ENCODE results near the gene OTUD3.
"Not testable (repeated sequence)": the region's sequence is repeated elsewhere in the genome, so short reads cannot be mapped to it uniquely, and the experiment has no call there.

- not testable (repeated sequence) for TF ChIP-seq CTCF (IDR thresholded peaks at IDR 0.05; ENCODE audit: poor library complexity); EZH2 (IDR thresholded peaks at IDR 0.05; ENCODE audit: borderline replicate concordance); EZH2phosphoT487 (IDR thresholded peaks at IDR 0.05; ENCODE audit: low read depth, severe bottlenecking, unreplicated experiment)
These were observed 1.4 kb upstream of the OTUD3 start for GRCh38 chr1:19880841-19881240.

Measured in hepatocyte (in vitro differentiated cells).